Activated CD8-positive, alpha-beta memory T cell treated with anti-CD3 and anti-CD28 coated beads, Interleukin-2, amount 50 U/mL, for 1 hour (primary cell): Measurements from ENCODE around the gene DENND4A.
A peak's percentile ranks its signal among the peaks of the same experiment; 100 is the strongest.
"Not testable (repeated sequence)": the region's sequence is repeated elsewhere in the genome, so short reads cannot be mapped to it uniquely, and the experiment has no call there.

Experiments
- DNase-seq: peaks from one replicate; pipeline ENCODE4 v3.0.0-alpha.2; 2020; ENCODE audit errors: extremely low read depth

DENND4A gene

GRCh38 chr15:65632780-65633375 is 159.2 kb downstream of the DENND4A start:
- DNase-seq: no peak

- no peak for DNase-seq
Observed at GRCh38 chr15:65631503-65631902, 160.6 kb downstream of the DENND4A start.

- no peak for DNase-seq
Observed at GRCh38 chr15:65630760-65631159, 161.3 kb downstream of the DENND4A start.

GRCh38 chr15:65629548-65629947 is 162.5 kb downstream of the DENND4A start:
- DNase-seq: no peak

- no peak for DNase-seq
Observed at GRCh38 chr15:65626856-65627255, 165.2 kb downstream of the DENND4A start.

- DNase-seq: no peak
Observed at GRCh38 chr15:65623103-65623502, 169.0 kb downstream of the DENND4A start.

- no peak for DNase-seq
Observed at GRCh38 chr15:65621638-65622037, 170.5 kb downstream of the DENND4A start, which contains the start of gene SLC24A1. TSS of gene SLC24A1 (plus strand) at chr15:65621938. CDS start at chr15:65624081, 2,143 bp downstream.

DNA sequence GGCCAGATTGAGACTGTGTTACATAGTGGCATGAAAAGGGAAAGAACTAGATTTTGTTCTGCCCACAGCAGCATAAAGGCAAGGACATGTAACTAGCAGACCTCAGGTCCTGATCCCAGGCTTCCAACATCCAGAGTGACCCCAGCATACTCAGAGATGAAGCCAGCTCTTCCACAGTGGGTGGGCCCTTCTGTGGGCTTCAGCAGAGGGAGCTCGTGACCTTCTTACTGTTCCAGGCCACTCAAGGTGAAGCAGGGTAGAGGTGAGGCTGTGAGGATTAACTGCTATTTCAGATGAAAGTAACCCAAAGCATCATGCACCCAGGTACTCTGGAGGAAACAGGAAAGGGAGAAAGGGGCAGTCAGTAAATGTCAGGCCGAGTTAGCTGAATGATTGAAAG is 171.3 kb downstream of the DENND4A start:
- DNase-seq: no peak

GRCh38 chr15:65619626-65620290 is 172.3 kb downstream of the DENND4A start:
- no peak for DNase-seq

DNA sequence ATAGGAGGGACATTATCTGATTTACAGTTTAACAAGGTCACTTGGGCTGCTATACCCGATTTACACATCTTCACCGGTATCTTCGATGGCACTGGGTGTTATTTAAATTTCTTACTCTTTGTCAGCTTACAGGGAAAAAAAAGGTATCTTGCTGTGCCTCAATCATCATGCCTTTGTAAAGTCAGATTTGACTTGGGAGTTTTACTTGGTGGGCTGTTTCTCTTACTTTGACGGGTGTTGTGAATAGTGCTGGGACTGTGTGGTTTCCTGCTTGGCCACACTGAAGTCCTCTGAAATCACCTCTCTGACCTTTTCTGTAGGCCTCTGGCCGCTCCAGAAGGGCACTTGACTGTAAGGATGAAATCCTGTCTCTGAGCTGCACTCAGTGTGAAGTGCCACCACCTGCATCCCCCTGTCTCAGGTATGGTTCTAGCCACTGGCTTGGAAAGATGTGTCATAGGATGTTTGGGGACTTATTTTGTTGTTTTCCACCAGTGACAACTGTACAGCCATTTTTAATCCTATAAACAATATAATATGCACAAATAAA is 173.5 kb downstream of the DENND4A start:
- no peak for DNase-seq

DNA sequence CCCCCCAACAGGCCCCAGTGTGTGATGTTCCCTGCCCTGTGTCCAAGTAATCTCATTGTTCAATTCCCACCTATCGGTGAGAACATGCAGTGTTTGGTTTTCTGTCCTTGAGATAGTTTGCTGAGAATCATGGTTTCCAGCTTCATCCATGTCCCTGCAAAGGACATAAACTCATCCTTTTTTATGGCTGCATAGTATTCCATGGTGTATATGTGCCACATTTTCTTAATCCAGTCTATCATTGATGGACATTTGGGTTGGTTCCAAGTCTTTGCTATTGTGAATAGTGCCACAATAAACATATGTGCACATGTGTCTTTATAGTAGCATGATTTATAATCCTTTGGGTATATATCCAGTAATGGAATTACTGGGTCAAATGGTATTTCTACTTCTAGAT is 176.2 kb downstream of the DENND4A start:
- not testable (repeated sequence) for DNase-seq

DNA sequence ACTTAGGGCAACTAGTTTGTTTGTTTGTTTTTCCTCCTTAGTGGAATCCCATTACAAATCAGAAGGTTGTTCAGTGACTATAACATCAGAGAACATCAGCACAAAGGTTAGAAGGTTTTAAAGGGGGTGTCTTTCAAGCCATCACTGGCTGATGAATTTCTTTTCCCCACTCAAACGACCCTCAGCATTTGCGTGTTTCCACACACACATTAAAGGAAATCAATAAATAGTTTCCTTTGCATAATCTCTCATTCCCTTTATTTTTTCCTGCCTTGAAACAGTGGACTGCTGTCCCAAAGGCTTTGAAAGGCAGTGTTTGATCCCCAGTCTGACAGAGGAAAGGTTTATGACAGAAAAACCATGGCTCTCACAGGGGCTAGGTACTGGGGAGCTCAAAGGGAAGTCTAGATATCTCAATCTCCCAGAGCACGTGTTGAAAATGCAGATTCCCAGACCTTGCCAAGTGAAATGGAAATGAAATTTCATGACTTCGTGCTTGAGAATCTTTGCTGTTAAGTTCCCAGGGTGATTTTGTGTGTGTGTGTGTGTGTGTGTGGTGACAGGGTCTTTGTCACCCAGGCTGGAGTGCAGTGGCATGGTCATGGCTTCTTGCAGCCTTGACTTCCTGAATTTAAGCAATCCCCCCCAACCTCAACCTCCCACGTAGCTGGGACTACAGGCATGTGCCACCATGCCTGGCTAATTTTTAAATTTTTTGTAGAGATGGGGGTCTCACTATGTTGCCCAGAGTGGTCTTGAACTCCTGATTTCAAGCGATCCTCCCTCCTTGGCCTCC is 178.9 kb downstream of the DENND4A start:
- DNase-seq: no peak

- DNase-seq: no peak
Observed at GRCh38 chr15:65612616-65612946, 179.5 kb downstream of the DENND4A start.

DNA sequence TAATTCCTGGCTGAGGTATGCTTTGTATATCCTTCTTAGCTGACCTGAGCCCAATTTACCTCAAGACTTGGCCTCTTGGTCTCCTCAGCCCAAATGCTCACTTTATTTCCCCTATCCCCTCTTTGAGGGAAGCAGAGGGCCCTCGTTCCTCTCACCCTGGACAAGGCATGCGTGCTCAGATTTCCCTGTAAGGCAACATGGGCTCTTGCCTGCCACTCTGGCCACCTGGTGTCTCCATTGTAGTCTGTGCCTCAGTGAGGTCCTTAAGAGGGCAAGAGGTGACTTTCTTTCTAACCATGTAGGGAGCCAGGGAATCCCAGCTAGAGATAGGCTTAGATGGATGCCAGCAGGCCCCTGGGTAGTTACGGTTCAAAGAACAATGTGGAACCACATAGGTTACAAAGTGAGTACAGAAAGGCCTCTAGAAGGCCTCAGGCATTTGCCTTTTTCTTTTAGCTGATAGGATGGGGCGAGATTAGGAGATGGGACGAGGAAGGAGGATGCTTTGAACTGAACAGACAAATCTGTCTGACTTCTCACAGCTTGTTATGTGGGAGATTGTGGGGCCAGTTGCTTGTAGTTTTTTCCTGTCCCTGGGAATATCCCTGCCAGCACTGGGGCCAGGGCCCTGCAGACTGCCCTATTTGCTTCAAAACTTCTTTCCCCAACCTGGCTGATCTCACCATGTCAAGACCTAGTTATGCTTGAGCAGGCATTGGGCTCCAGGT is 180.0 kb downstream of the DENND4A start:
- no peak for DNase-seq

GRCh38 chr15:65610871-65611718 is 181.0 kb downstream of the DENND4A start, which contains the start of gene INTS14:
TSS of gene INTS14 (minus strand) at chr15:65611131. CDS start at chr15:65607380, 3,751 bp downstream.
- peak; percentile 82 for DNase-seq
